ENCODE measurements around the gene CDKAL1. TPM values are rescaled to one million over a fixed set of nuclear protein-coding genes. Genes with fewer than 3 reads are reported as not detected.

Gene CDKAL1
- total and polyA plus RNA-seq, 2 donors from 2014 or later = 4.6 to 20.2 TPM

DNA sequence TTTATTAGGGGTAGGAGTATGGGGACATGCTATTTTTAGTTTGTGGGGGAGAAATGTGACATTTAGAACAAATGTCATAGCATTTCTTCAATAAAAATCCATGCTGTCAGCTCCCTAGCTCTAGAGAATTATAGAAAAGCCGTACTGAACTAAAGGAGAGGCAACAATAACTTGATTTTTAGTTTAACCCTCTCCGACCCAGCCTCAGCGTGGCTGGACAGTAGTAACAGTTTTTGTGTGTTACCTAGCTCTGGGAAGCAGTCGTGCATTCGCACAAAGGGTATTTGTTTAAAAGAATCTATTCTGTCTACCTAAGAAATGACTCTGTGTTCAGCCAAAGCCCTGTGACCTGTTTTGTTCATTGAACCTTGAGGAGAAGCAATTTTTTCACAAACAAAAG is 616.9 kb downstream of the CDKAL1 start:
- DNase-seq = peak in 3 of 5 donors; percentile 23 to 66 (median 54)
- no peak for FAIRE-seq

DNA sequence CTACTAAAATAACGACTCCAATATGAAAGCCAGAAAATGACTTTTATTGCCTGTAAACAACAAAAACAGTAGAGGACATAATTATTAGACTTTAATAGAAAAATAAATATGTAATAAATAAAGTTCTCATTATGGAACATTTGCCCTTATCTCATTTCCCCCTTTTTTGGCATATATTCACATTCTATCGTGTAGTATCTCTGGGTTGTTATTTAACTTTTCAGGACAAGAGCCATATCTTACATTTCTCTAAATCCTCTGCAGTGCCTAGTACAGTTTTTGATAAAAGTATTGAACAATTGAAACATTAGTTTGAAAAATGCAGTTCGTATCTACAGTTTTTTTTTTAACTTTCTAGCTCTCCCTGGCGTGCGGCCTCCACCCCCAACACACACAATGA is 617.3 kb downstream of the CDKAL1 start:
- TF ChIP-seq, protein P1, sequence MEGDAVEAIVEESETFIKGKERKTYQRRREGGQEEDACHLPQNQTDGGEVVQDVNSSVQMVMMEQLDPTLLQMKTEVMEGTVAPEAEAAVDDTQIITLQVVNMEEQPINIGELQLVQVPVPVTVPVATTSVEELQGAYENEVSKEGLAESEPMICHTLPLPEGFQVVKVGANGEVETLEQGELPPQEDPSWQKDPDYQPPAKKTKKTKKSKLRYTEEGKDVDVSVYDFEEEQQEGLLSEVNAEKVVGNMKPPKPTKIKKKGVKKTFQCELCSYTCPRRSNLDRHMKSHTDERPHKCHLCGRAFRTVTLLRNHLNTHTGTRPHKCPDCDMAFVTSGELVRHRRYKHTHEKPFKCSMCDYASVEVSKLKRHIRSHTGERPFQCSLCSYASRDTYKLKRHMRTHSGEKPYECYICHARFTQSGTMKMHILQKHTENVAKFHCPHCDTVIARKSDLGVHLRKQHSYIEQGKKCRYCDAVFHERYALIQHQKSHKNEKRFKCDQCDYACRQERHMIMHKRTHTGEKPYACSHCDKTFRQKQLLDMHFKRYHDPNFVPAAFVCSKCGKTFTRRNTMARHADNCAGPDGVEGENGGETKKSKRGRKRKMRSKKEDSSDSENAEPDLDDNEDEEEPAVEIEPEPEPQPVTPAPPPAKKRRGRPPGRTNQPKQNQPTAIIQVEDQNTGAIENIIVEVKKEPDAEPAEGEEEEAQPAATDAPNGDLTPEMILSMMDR (IDR thresholded peaks at IDR 0.05; ENCODE audit: borderline replicate concordance, extremely low read depth, insufficient read depth) = no peak
- Histone ChIP-seq H3K9me3 (ENCODE audit: control insufficient read depth in 2 of 3, insufficient read depth in 1 of 3, low read length in 3 of 3) (no peaks in the 10 kb centered on the region), H3K4me3 (ENCODE audit: low read length in 3 of 3) (no peak overlapping the region), H3K27ac (ENCODE audit: low read depth in 2 of 2, low read length in 2 of 2) (no peak overlapping the region), H3K27me3 (ENCODE audit: control insufficient read depth, insufficient read depth, low read length) (no peaks in the 10 kb centered on the region), H3K36me3 (ENCODE audit: control insufficient read depth in 2 of 3, insufficient read depth in 3 of 3, low read length in 3 of 3) (no peaks in the 10 kb centered on the region), H3K4me1 (ENCODE audit: control insufficient read depth in 2 of 3, insufficient read depth in 2 of 3, low read depth in 1 of 3, low read length in 3 of 3) (peaks cover 0 to 10% (median 0%) of the 10 kb centered on the region in 3 donors), H3K9ac (ENCODE audit: low read length in 3 of 3) (no peak overlapping the region)
- FAIRE-seq (no peak), DNase-seq (no peak)
- intact Hi-C loops (cut with DNase I) = no loop called here

More for the DNA sequence above, 616.9 kb downstream of the CDKAL1 start:
- H3K4me3 ChIP-seq (ENCODE audit: low read length in 3 of 3) = no peak overlapping the region
- no peaks in the 10 kb centered on the region for H3K36me3 ChIP-seq (ENCODE audit: control insufficient read depth in 2 of 3, insufficient read depth in 3 of 3, low read length in 3 of 3)
- TF ChIP-seq, protein P1 (IDR thresholded peaks at IDR 0.05; ENCODE audit: borderline replicate concordance, extremely low read depth, insufficient read depth) = no peak
- no peak overlapping the region for H3K27ac ChIP-seq (ENCODE audit: low read depth in 2 of 2, low read length in 2 of 2)
- no peaks in the 10 kb centered on the region for H3K27me3 ChIP-seq (ENCODE audit: control insufficient read depth, insufficient read depth, low read length)
- peaks cover 0 to 10% (median 0%) of the 10 kb centered on the region in 3 donors for H3K4me1 ChIP-seq (ENCODE audit: control insufficient read depth in 2 of 3, insufficient read depth in 2 of 3, low read depth in 1 of 3, low read length in 3 of 3)
- H3K9ac ChIP-seq (ENCODE audit: low read length in 3 of 3) = no peak overlapping the region
- intact Hi-C loops (cut with DNase I) = no loop called here
- H3K9me3 ChIP-seq (ENCODE audit: control insufficient read depth in 2 of 3, insufficient read depth in 1 of 3, low read length in 3 of 3) = no peaks in the 10 kb centered on the region

DNA sequence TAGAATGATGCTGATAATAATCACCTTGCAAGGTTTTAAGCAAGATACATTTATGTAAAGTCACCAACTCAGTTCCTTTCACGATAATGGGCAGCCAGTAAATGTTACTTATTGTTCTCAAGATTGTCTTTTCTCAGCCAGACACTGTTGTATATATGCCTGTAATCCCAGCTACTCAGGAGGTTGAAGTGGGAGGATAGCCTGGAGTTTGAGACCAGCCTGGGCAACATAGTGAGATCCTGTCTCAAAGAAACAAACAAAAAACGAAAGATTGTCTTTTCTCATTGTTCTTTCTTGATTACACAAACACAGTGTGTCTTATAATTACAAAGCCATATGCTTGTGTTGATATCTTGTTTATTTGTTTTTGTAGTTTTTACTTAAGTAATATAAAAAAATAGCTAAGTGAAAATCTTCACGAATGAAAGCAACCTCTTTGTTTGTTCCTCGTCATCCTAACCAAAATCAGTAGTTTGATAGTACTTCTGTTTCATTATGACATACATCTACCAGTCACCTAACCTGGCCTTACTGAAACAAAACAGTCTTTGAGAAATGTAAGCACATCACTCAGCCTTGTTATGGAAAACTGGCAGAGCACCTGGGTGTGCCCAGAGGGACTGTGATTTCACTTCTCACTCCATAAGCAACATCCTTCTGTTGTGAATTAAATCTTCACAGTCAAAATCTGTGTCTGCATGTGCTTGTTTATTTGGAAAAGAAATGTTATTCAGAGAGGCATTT is 623.1 kb downstream of the CDKAL1 start:
- Histone ChIP-seq H3K4me1 (ENCODE audit: control insufficient read depth in 2 of 3, insufficient read depth in 2 of 3, low read depth in 1 of 3, low read length in 3 of 3) (no peaks in the 10 kb centered on the region), H3K4me3 (ENCODE audit: low read length in 3 of 3) (no peak overlapping the region), H3K27ac (ENCODE audit: low read depth in 2 of 2, low read length in 2 of 2) (no peak overlapping the region), H3K36me3 (ENCODE audit: control insufficient read depth in 2 of 3, insufficient read depth in 3 of 3, low read length in 3 of 3) (no peaks in the 10 kb centered on the region), H3K9me3 (ENCODE audit: control insufficient read depth in 2 of 3, insufficient read depth in 1 of 3, low read length in 3 of 3) (no peaks in the 10 kb centered on the region), H3K9ac (ENCODE audit: low read length in 3 of 3) (no peak overlapping the region), H3K27me3 (ENCODE audit: control insufficient read depth, insufficient read depth, low read length) (no peaks in the 10 kb centered on the region)
- DNase-seq = no peak
- no peak for FAIRE-seq
- intact Hi-C loops (cut with DNase I) = no loop called here
- TF ChIP-seq, protein P1 (IDR thresholded peaks at IDR 0.05; ENCODE audit: borderline replicate concordance, extremely low read depth, insufficient read depth) = no peak

Data from kidney (tissue), 14 donors.